Measurements from ENCODE around the gene PTPRN2. TPM values are rescaled to one million over a fixed set of nuclear protein-coding genes. Genes with fewer than 3 reads are reported as not detected.
A peak's percentile ranks its signal among the peaks of the same experiment; 100 is the strongest.

Gene PTPRN2
- total and polyA plus RNA-seq, 4 experiments from 2014 or later: 1.7 to 2.6 (median 1.9) TPM

DNA sequence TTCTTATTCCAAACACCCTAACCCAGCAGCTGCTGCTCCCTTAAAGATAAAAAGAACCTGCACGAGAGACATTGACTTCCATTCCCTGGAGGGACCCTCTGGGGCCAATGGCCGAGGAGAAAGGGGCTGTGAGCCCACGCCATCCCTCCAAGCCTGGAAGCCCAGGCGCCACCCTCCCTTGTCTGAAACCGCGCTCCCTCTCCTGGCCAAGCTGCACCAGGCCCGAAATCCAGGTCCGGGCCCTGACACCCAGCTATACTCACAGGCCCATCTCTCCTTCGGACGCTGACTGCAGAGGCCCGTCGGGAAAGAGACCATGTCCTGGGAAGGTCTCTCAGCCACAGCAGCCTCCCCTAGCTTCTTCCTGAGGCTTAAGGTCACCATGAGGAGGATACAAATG is 196.5 kb downstream of the PTPRN2 start:
- Histone ChIP-seq H3K4me3 (ENCODE audit: low read length in 2 of 2) (no peak overlapping the region), H3K36me3 (ENCODE audit: insufficient read depth, low read length) (no peaks in the 10 kb centered on the region), H3K27ac (ENCODE audit: low read depth, low read length) (no peak overlapping the region), H3K27me3 (ENCODE audit: insufficient read depth, low read length) (no peaks in the 10 kb centered on the region), H3K4me1 (ENCODE audit: insufficient read depth, low read length) (no peaks in the 10 kb centered on the region), H3K9me3 (ENCODE audit: control insufficient read depth in 1 of 2, low read length in 2 of 2) (no peaks in the 10 kb centered on the region)
- Mint-ChIP-seq H3K27ac (no peak overlapping the region), H3K27me3 (peaks cover 3 to 4% of the 10 kb centered on the region in 2 donors), H3K36me3 (no peaks in the 10 kb centered on the region), H3K4me3 (no peak overlapping the region), H3K9me3 (no peaks in the 10 kb centered on the region), H3K4me1 (no peaks in the 10 kb centered on the region)
- CTCF ChIA-PET (ENCODE audit: partially characterized antibody): no interaction called here
- intact Hi-C loops (cut with micrococcal nuclease): no loop called here
- no peak for DNase-seq
- POLR2A ChIA-PET (ENCODE audit: partially characterized antibody): no interaction called here

DNA sequence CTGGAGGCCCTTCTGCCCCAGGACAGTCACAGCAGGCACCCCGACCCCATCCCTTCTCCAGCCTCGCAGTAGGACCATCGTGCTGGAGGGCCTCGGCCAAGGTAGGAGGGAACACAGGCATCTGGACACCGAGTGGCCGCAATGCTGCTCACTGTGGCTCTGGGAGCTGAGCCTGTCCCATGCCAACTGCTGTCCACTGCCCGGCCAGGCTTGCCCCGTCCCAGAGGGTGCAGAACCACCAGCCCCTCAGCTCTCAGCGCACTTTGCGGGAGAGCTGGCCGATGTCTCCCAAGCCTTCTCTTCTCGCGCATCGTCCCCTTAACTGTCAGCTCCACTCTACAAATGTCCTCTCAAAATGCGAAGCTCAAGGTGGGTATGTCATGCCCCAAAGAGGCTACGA is 197.2 kb downstream of the PTPRN2 start:
- intact Hi-C loops (cut with micrococcal nuclease): no loop called here
- no peaks in the 10 kb centered on the region for H3K9me3 ChIP-seq (ENCODE audit: control insufficient read depth in 1 of 2, low read length in 2 of 2)

DNA sequence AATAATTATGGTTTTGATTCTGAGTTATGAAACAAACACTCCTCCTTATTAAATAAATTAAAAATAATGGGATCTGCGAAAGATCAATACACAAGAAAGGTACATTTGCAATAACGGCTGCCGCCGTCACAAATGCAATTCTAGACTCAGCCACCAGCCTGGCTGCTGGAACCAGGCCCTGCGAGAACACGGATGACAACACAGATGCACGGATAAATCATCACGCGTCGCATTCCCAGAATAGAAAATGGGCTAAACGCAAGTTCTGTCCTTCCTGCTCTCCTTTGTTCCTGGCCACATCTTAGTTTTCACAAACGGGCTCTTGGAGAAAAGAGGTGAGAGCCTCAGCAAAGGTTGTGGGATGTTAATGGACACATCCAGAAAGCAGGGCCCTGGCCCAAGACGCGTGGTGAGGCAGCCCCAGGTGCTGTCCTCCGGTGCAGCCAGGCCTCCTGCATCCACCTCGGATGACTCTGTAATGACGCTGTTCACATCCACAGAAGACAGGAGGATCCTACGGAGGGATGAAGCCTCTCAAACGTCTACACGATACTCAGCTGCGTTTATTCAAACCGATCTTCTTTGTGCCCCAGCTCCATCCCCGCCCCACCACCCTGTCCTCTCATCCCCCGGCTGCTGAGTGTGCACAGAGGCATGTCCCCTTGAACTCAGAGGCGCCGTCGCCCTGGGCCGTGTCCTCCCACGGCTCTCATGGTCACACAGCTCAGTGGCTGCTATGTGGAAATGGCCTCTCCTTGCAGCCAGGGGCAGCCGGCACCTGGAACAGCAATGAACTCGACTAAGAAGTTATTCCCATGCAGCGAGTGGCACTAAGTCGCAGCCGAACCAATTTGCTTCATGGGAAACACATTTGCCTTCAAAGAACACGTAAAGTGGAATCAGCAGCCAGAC is 197.9 kb downstream of the PTPRN2 start:
- Mint-ChIP-seq H3K27me3 (peaks cover 3 to 4% of the 10 kb centered on the region in 2 donors), H3K4me3 (no peak overlapping the region), H3K9me3 (no peaks in the 10 kb centered on the region), H3K4me1 (no peaks in the 10 kb centered on the region), H3K27ac (no peak overlapping the region), H3K36me3 (no peaks in the 10 kb centered on the region)
- H3K9me3 ChIP-seq (ENCODE audit: control insufficient read depth in 1 of 2, low read length in 2 of 2): no peaks in the 10 kb centered on the region
- H3K4me3 ChIP-seq (ENCODE audit: low read length in 2 of 2): no peak overlapping the region
- intact Hi-C loops (cut with micrococcal nuclease): no loop called here
- POLR2A ChIA-PET (ENCODE audit: partially characterized antibody): no interaction called here
- no peak overlapping the region for H3K27ac ChIP-seq (ENCODE audit: low read depth, low read length)
- no peaks in the 10 kb centered on the region for H3K27me3 ChIP-seq (ENCODE audit: insufficient read depth, low read length)
- CTCF ChIA-PET (ENCODE audit: partially characterized antibody): no interaction called here
- no peaks in the 10 kb centered on the region for H3K4me1 ChIP-seq (ENCODE audit: insufficient read depth, low read length)
- H3K36me3 ChIP-seq (ENCODE audit: insufficient read depth, low read length): no peaks in the 10 kb centered on the region
- DNase-seq: no peak

More for the DNA sequence above, 197.2 kb downstream of the PTPRN2 start:
- Histone ChIP-seq H3K27me3 (ENCODE audit: insufficient read depth, low read length) (no peaks in the 10 kb centered on the region), H3K27ac (ENCODE audit: low read depth, low read length) (no peak overlapping the region), H3K4me3 (ENCODE audit: low read length in 2 of 2) (no peak overlapping the region), H3K4me1 (ENCODE audit: insufficient read depth, low read length) (no peaks in the 10 kb centered on the region), H3K36me3 (ENCODE audit: insufficient read depth, low read length) (no peaks in the 10 kb centered on the region)
- CTCF ChIA-PET (ENCODE audit: partially characterized antibody): no interaction called here
- DNase-seq: no peak
- H3K27ac Mint-ChIP-seq: no peak overlapping the region
- no peaks in the 10 kb centered on the region for H3K9me3 Mint-ChIP-seq
- H3K36me3 Mint-ChIP-seq: no peaks in the 10 kb centered on the region
- peaks cover 3 to 4% of the 10 kb centered on the region in 2 donors for H3K27me3 Mint-ChIP-seq
- POLR2A ChIA-PET (ENCODE audit: partially characterized antibody): no interaction called here
- no peaks in the 10 kb centered on the region for H3K4me1 Mint-ChIP-seq
- no peak overlapping the region for H3K4me3 Mint-ChIP-seq

DNA sequence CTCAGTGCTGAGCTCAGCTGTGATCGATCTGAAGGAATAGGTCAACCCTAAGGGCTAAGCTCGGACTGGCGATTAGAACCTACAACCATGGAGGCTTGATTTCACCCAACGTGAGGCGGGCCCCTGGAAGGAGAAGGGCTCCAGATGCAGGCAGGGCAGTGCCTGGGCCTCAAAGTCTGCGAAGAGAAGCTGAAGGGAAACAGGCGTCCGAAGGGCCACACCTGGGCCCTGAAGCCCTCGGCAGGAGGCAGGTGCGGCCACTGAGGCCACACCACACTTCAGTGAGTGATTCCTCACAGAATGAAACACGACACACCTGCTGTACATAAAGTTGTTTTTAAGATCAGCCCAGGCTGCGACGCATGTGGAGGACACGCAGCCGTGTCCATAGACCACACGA is 198.7 kb downstream of the PTPRN2 start:
- Mint-ChIP-seq H3K36me3 (no peaks in the 10 kb centered on the region), H3K9me3 (no peaks in the 10 kb centered on the region), H3K4me3 (no peak overlapping the region), H3K27ac (no peak overlapping the region), H3K4me1 (no peaks in the 10 kb centered on the region), H3K27me3 (peaks cover 5 to 8% of the 10 kb centered on the region in 2 donors)
- no peaks in the 10 kb centered on the region for H3K36me3 ChIP-seq (ENCODE audit: insufficient read depth, low read length)
- H3K4me1 ChIP-seq (ENCODE audit: insufficient read depth, low read length): no peaks in the 10 kb centered on the region
- no peak overlapping the region for H3K27ac ChIP-seq (ENCODE audit: low read depth, low read length)
- POLR2A ChIA-PET (ENCODE audit: partially characterized antibody): no interaction called here
- CTCF ChIA-PET (ENCODE audit: partially characterized antibody): no interaction called here
- no peak overlapping the region for H3K4me3 ChIP-seq (ENCODE audit: low read length in 2 of 2)
- H3K9me3 ChIP-seq (ENCODE audit: control insufficient read depth in 1 of 2, low read length in 2 of 2): no peaks in the 10 kb centered on the region
- DNase-seq: no peak
- intact Hi-C loops (cut with micrococcal nuclease): no loop called here
- H3K27me3 ChIP-seq (ENCODE audit: insufficient read depth, low read length): no peaks in the 10 kb centered on the region

DNA sequence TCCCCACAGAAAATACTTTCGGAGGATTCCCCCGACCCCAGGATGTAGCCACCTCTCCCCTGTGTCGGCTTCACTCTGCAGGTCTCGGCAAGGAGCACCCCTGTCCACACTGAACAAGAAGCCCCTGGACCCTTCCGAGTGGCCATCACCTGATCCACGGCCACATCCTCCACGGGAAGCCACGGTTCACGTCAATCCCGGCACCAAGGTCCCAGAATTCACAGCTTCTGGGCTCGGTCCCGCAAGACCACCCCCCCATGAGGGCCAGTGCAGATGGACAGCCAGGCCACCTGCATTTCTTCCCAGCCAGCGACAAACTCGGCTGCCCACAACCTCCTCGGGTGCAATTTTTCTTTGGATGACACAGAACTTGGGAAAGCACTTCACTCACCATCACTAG is 199.6 kb downstream of the PTPRN2 start:
- CTCF ChIA-PET (ENCODE audit: partially characterized antibody): no interaction called here
- Histone ChIP-seq H3K27me3 (ENCODE audit: insufficient read depth, low read length) (no peaks in the 10 kb centered on the region), H3K36me3 (ENCODE audit: insufficient read depth, low read length) (no peaks in the 10 kb centered on the region), H3K4me1 (ENCODE audit: insufficient read depth, low read length) (no peaks in the 10 kb centered on the region), H3K9me3 (ENCODE audit: control insufficient read depth in 1 of 2, low read length in 2 of 2) (no peaks in the 10 kb centered on the region), H3K4me3 (ENCODE audit: low read length in 2 of 2) (no peak overlapping the region), H3K27ac (ENCODE audit: low read depth, low read length) (no peak overlapping the region)
- Mint-ChIP-seq H3K4me1 (no peaks in the 10 kb centered on the region), H3K27me3 (peaks cover 6 to 8% of the 10 kb centered on the region in 2 donors), H3K27ac (no peak overlapping the region), H3K9me3 (no peaks in the 10 kb centered on the region), H3K36me3 (no peaks in the 10 kb centered on the region), H3K4me3 (no peak overlapping the region)
- intact Hi-C loops (cut with micrococcal nuclease): no loop called here
- DNase-seq: no peak
- POLR2A ChIA-PET (ENCODE audit: partially characterized antibody): no interaction called here

DNA sequence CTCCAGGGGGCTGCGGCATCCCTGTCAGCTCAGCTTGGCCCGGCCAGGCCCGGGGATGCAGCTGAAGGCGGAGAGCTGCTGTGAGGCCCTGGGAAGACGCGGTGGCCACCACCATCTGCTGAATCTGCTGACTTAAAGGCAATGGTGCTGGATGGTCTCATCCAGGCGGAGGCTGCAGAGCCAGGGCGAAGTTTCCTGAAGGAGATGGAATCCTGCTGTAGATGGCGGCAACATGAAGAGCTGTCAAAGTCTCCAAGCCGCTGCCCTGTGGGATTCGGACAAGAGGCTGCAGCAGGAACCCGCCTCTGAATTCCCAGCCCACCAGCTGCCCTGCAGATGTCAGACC is 200.1 kb downstream of the PTPRN2 start:
- Mint-ChIP-seq H3K4me3 (no peak overlapping the region), H3K36me3 (no peaks in the 10 kb centered on the region), H3K27ac (no peak overlapping the region), H3K27me3 (peaks cover 6 to 8% of the 10 kb centered on the region in 2 donors), H3K9me3 (no peaks in the 10 kb centered on the region), H3K4me1 (no peaks in the 10 kb centered on the region)
- ChIA-PET POLR2A (ENCODE audit: partially characterized antibody) (no interaction called here), CTCF (ENCODE audit: partially characterized antibody) (no interaction called here)
- Histone ChIP-seq H3K27me3 (ENCODE audit: insufficient read depth, low read length) (no peaks in the 10 kb centered on the region), H3K4me3 (ENCODE audit: low read length in 2 of 2) (no peak overlapping the region), H3K4me1 (ENCODE audit: insufficient read depth, low read length) (no peaks in the 10 kb centered on the region), H3K9me3 (ENCODE audit: control insufficient read depth in 1 of 2, low read length in 2 of 2) (no peaks in the 10 kb centered on the region), H3K36me3 (ENCODE audit: insufficient read depth, low read length) (no peaks in the 10 kb centered on the region), H3K27ac (ENCODE audit: low read depth, low read length) (no peak overlapping the region)
- no peak for DNase-seq
- intact Hi-C loops (cut with micrococcal nuclease): no loop called here

DNA sequence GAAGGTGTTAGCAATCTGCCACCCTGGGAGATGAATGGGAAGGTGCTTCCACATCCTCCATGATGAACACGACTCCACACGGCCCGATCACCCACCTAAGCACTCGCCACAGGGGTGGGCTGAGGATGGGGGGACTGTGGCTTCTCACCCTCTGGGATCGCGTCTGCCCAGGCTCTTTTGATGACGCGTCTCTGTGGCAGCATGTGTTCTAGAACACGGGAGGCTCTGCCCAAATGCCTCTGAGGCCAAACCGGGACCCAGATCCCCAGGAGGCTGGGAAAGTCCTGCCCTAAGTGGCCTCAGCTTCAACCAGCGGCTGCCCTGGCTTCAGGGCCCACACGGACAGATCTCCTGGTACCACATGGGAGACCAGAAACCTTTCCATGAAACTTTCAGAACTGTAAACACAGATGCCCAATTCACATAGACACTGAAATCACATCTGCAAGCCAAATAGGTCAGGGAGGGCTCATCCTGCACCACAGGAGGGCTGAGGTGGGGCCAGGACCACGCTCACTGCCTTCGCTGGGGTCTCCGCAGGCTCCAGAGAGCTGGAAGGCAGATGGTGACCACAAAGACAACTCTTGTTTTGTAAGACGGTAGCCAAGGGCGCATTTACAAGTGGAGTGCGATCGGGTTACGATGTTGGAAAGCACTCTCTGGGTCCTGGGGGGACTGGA is 200.6 kb downstream of the PTPRN2 start:
- Mint-ChIP-seq H3K27ac (no peak overlapping the region), H3K4me3 (no peak overlapping the region), H3K36me3 (no peaks in the 10 kb centered on the region), H3K4me1 (no peaks in the 10 kb centered on the region), H3K27me3 (peaks cover 6 to 8% of the 10 kb centered on the region in 2 donors), H3K9me3 (no peaks in the 10 kb centered on the region)
- DNase-seq: peak in 1 of 5 donors; percentile 16
- ChIA-PET POLR2A (ENCODE audit: partially characterized antibody) (no interaction called here), CTCF (ENCODE audit: partially characterized antibody) (no interaction called here)
- Histone ChIP-seq H3K27ac (ENCODE audit: low read depth, low read length) (no peak overlapping the region), H3K9me3 (ENCODE audit: control insufficient read depth in 1 of 2, low read length in 2 of 2) (no peaks in the 10 kb centered on the region), H3K4me3 (ENCODE audit: low read length in 2 of 2) (no peak overlapping the region), H3K36me3 (ENCODE audit: insufficient read depth, low read length) (no peaks in the 10 kb centered on the region), H3K27me3 (ENCODE audit: insufficient read depth, low read length) (no peaks in the 10 kb centered on the region), H3K4me1 (ENCODE audit: insufficient read depth, low read length) (no peaks in the 10 kb centered on the region)
- intact Hi-C loops (cut with micrococcal nuclease): no loop called here

Measured in CD4-positive, alpha-beta memory T cell (primary cell).